ENCODE data around the gene NUPR2. TPM values are rescaled to one million over a fixed set of nuclear protein-coding genes. Genes with fewer than 3 reads are reported as not detected.
"Not testable (repeated sequence)": the region's sequence is repeated elsewhere in the genome, so short reads cannot be mapped to it uniquely, and the experiment has no call there.

The NUPR2 gene
- total RNA-seq, 1 donor from 2014 or later, result not detected

DNA sequence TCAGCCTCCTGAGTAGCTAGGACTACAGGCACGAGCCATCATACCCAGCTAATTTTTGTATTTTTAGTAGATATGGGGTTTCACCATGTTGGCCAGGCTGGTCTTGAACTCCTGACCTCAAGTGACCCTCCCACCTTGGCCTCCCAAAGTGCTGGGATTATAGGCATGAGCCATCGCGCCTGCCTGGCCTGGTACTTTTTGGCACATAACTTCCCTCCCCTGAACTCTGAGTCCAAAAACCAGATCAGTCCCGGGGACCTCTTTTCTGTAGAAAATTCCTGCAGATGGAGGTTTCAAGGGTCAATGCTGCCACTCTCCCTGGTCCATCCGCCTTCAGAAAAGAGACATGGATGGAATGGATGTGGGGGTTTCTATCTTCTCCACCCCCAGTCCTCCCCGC, 23.8 kb downstream of the NUPR2 start:
- peak; percentile 21 for ATAC-seq
- intact Hi-C loops (cut with DNase I); DNase-seq (ENCODE audit: missing footprints): not testable (repeated sequence)

DNA sequence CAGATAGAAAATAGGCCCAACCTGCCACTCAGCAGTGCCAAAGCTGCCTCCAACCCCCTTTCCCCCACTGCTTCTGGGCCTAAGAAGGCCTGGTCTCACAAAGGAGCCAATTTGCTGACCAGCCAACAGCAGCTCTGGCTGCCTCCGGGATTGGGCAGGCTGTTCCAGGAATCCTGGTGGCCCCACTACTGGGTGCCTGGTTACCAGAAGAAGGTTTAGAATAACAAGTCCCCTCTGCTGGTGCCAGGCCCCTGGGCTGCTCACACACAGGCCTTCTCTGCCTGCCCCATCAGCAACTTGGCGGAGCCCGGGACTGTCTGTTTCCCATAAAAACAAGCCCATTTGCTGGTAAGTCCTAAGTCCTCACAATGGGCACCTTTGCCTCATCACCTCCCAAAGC, 24.6 kb downstream of the NUPR2 start:
- intact Hi-C loops (cut with DNase I), result no loop called here
- DNase-seq (ENCODE audit: missing footprints), result peak; percentile 84
- peak; percentile 92 for ATAC-seq

DNA sequence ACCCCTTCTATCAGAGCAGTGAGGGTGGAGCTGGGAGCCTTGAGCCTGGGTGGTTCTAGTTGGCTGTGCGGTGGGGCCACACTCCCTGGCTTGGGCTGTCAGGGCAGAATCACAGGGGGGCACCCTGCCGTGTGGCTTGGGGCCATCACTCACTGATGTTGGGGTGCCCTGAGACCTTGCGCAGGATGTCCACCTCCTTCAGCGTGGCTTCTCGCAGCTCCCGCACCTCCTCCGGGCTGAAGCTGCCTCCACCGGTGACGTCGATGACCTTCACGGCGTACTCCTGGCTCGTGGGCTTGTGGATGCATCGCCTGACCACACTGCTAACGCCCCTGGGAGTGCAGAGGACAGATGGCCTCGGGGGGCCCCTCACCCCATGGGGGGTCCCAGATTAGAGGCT, 28.8 kb downstream of the NUPR2 start:
- ATAC-seq, result no peak
- no peak for DNase-seq (ENCODE audit: missing footprints)
- intact Hi-C loops (cut with DNase I), result no loop called here

DNA sequence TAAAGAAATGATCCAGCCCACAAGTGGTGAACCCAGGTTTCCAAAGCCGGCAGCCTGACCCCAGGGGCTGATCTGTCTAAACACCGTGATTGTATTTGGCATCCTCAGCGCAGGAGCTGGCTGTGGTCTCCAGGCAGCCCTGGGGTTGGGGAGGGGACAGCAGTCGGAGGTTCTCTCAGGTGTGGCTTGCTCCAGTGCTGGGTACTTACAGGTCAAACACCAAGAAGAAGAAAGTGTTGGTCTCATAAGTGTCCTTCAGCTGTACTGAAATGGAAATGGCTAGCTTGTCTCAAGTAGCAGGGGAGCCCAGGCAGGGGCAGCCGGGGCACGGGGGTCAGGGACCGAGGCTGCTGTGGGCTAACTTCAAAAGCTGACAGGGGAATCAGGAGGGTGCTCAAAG, 29.5 kb downstream of the NUPR2 start:
- intact Hi-C loops (cut with DNase I), result no loop called here
- no peak for ATAC-seq
- no peak for DNase-seq (ENCODE audit: missing footprints)

GRCh38 chr7:56083150-56083785, 32.9 kb downstream of the NUPR2 start:
- DNase-seq (ENCODE audit: missing footprints), result peak; percentile 81
- intact Hi-C loops (cut with DNase I), result no loop called here
- ATAC-seq, result peak; percentile 40

DNA sequence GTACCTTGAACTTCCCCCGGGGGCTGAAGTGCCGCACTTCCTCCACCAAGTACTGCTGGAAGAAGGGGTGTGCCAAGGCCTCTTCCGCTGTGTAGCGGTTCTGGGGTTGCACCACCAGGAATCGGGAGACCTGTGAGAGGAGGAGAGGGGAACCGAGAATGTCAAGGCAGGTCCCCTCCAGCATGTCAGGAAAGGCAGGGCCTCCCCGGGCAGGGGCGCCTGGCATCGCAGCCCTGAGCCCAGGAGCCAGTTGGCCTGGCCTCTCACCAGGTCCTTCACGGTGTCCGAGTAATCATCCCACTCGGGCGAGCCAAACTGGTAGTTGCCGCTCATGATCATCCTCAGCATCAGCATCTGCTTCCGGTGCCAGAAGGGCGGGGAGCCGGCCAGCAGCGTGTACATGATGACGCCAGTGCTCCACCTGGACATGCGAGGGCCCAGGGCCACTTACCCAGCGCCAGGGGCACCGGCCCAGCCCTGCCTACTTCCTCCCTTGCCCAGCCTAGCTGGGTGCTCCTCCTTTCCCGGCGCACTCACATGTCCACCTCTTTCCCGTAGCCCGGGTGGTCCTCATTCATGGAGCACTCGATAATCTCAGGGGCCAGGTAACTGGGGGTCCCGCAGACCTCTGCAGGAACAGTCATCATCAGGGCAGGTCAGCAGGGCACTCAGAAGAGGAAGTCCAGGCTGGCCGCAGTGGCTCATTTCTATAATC, 34.4 kb downstream of the NUPR2 start:
- ATAC-seq (no peak), DNase-seq (ENCODE audit: missing footprints) (peak; percentile 61)
- intact Hi-C loops (cut with DNase I), result no loop called here

- ATAC-seq; DNase-seq (ENCODE audit: missing footprints); intact Hi-C loops (cut with DNase I): not testable (repeated sequence)
Measured at GRCh38 chr7:56080726-56081435, 35.3 kb downstream of the NUPR2 start.

- intact Hi-C loops (cut with DNase I), result loop anchor here (1.0 kb wide), 1 partner anchor 14 kb away; no protein-coding TSS in a partner anchor
- peak; percentile 91 for DNase-seq (ENCODE audit: missing footprints)
- ATAC-seq, result peak; percentile 88
Measured at GRCh38 chr7:56079450-56080185, 36.6 kb downstream of the NUPR2 start.

DNA sequence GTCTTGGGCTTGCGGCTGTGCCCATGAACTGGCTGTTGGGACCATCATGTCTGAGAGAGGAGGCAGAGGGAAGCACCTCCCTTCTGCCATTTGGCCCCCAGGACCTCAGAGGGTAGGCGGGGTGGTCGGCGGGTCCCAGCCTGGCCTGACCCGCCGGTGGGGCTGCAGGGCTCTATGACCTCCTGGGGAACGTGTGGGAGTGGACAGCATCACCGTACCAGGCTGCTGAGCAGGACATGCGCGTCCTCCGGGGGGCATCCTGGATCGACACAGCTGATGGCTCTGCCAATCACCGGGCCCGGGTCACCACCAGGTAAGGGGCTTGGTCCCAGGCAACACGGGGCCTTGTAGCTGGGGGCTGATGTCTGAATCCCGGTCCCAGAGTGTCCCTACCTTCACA, 38.0 kb downstream of the NUPR2 start:
- intact Hi-C loops (cut with DNase I), result no loop called here
- no peak for ATAC-seq
- no peak for DNase-seq (ENCODE audit: missing footprints)

GRCh38 chr7:56077681-56078080, 38.5 kb downstream of the NUPR2 start:
- ATAC-seq (no peak), DNase-seq (ENCODE audit: missing footprints) (no peak)
- intact Hi-C loops (cut with DNase I), result no loop called here

- intact Hi-C loops (cut with DNase I), result loop anchor here (1.0 to 5.0 kb wide), 2 partner anchors 72 to 433 kb away; no protein-coding TSS in a partner anchor
- peak; percentile 91 for ATAC-seq
- peak; percentile 93 for DNase-seq (ENCODE audit: missing footprints)
Measured at GRCh38 chr7:56074371-56074791, 41.8 kb downstream of the NUPR2 start.

DNA sequence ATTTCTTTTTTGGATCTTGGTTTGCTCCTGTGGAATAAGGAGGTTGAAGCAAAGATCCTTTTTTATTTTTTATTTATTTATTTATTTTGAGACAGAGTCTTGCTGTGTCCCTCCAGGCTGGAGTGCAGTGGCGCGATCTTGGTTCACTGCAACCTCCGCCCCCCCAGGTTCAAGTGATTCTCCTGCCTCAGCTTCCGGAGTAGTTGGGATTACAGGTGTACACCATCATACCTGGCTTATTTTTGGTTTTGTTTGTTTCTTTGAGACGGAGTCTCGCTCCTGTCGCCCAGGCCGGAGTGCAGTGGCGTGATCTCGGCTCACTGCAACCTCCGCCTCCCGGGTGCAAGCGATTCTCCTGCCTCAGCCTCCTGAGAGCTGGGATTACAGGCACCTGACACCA, 49.8 kb downstream of the NUPR2 start:
- ATAC-seq; intact Hi-C loops (cut with DNase I); DNase-seq (ENCODE audit: missing footprints): not testable (repeated sequence)

Other genes with a start within 250 kb of the NUPR2 start
- 2.9 TPM for gene ZNF713, start 229.0 kb downstream of the NUPR2 start, total RNA-seq
- 20.8 TPM for gene MRPS17, start 164.5 kb downstream of the NUPR2 start, total RNA-seq
- gene NIPSNAP2, start 151.8 kb downstream of the NUPR2 start, total RNA-seq, result 348 TPM
- 10.6 TPM for gene PSPH, start 65.0 kb downstream of the NUPR2 start, total RNA-seq
- gene CCT6A, start 64.7 kb downstream of the NUPR2 start, total RNA-seq, result 67.9 TPM
- 33.1 TPM for gene SUMF2, start 52.1 kb downstream of the NUPR2 start, total RNA-seq
- 31.2 TPM for gene PHKG1, start 23.5 kb downstream of the NUPR2 start, total RNA-seq
- 493 TPM for gene CHCHD2, start 9.9 kb downstream of the NUPR2 start, total RNA-seq

Measured in Right ventricle myocardium inferior (tissue), 1 donor.